Measurements from ENCODE around the gene DTX3.
"Not testable (repeated sequence)": the region's sequence is repeated elsewhere in the genome, so short reads cannot be mapped to it uniquely, and the experiment has no call there.

The DTX3 gene

DNA sequence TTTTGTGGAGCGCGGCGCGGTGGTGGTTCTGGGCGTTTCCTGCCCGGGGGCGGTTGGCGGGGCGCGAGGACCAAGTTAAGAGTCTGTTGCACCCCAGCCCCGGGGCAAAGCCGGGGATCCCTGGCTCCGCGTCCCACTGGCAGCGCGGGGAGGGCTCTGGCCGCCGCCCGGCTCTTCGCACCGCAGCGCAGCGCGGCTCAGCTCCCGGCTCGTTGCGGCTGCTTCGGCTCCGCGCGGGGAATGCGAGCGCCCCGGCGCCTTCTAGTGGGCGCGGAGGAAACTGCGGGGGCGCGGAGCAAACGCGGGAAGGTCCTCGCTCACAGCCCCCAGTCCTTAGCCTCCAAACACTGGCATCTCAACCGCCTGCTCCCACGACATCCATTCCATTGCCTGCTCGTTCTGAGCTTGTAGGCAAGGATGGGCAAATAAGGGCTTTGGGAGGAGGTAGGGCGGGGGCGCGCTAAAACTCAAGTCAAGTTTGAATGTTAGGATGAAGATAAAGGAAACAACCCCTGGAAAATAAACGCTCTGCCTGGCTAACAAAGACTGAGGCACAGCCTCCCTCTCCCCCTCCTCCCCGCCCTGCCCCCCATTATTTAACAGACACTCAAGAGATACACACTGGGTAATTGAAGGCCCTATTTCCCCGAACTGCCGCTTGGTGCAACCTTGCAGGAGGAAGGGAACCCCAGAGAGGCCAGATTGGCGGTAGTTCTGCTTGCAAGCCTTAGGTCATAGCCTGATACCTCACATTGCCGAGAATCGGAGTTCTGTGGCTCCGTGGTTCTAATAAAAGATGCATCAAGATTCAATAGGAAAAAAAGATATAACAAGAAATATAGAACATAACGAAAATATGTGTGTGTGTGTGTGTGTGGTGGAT is 28.6 kb downstream of the DTX3 start, which contains the start of gene B4GALNT1:
B4GALNT1 (minus strand) TSS at position 244 of the 883 bp plus-strand sequence. CDS start 1,069 bp downstream, outside the sequence.
- peak; percentile 57 to 86 for DNase-seq

DNA sequence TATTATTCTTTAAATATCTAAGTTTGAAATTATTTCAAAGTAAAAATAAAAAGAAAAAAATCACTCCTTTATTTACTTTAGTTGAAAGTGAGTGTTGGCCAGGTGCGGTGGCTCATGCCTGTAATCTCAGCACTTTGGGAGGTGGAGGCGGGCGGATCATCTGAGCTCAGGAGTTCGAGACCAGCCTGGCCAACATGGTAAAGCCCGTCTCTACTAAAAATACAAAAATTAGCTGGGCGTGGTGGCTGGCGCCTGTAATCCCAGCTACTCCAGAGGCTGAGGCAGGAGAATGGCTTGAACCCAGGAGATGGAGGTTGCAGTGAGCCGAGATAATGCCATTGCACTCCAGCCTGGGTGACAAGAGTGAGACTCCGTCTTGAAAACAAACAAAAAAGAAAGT is 32.1 kb downstream of the DTX3 start:
- not testable (repeated sequence) for DNase-seq

DNA sequence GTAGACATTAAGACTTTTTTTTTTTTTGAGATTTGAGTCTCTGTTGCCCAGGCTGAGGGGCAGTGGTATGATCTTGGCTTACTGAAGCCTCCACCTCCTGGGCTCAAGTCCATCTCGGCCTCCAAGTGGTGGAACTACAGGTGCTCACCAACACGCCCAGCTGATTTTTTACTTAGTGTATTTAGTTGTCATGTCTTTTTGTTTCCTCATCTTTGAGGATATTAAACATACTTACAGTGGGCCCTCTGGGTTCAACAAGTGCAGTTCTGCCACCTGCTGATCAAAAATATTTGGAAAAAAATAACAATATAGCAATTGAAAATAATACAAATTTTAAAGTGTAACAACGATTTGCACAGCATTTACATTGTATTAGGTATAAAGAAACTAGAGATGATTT is 32.7 kb downstream of the DTX3 start:
- no peak for DNase-seq

DNA sequence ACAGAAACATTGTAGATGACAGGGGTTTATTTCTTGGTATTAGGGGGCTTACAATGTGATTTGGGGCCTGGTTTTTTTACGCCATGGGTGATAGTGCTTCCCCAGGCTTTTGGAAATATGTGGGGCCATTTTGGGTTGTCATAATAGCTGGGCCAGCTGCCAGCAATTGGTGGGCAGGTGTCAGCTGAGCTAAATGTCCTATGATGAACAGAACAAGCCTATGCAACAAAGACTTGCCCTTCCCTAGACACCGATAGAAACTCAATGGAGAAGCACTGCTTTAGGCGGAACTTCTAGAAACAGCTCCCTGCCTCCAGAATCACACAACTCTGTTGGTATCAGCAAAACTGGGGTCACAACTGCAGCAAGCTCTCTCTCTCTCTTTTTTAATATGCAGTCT is 33.5 kb downstream of the DTX3 start:
- no peak for DNase-seq

DNA sequence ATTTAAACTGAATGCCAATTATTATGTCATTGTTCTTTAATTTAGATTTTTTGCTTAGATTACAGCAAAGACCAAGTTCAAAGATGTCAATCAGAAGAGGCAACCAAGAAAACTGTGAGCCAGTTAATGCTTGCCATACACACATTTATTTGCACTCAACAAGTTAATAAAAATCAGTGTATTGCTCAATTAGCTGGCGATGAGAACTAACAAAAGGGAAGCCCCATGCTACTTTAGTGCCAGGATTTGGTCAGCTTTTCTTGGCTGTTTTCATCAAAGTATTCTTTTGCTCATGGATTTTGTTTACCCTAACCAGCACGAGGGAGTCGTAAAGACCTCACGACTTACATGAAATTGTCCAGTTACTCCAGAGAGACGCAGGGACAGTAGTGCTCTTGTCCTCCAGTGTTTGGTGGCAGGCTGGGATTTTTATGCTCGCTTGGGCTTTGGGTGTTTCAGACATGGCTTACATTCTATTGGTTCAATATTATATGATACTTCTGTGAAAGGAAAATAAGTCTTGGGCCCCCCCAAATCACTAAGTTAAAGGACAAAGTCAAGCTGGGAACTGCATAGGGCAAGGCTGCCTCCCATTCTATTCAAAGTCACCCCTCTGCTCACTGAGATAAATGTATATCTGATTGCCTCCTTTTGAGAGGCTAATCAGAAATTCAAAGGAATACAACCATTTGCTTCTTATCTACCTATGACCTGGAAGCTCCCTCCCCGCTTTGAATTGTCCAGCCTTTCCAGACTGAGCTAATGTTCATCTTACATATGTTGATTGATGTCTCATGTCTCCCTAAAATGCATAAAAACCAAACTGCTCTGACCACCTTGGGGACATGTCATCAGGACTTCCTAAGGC is 35.8 kb downstream of the DTX3 start:
- no peak for DNase-seq

DNA sequence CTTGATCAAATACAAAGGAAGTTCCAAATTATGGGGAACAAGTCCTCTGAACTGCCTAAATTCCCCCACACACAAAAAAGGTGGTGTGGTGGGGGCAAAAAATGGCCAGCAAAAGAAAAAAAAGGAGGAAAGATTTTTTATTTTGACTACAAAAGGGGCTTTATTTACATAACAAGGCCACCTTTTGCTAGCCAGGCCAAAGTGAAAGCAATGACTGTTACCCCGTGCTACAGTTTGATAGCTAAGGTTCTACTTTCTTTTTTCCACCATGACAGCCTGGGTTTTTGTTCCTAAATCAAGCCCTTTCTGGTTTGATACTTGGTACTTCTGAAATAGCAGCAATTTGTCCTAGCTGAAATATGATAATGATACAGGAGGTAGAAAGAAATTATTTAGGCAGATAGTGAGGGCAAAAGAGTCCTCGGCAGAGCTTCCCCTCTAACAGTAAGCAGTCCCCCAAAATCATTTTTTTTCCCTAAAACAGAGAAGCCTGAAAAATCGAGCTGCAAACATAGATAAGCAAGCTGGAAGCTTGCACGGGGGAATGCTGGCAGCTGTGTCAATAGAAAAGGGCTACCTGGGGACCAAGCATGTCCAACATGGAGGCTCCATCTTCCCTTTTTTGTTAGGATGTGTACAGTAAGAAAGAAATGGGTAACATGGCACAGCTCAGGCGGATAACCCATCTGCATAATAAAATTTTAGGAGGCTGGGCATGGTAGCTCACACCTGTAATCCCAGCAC is 37.2 kb downstream of the DTX3 start:
- DNase-seq, result no peak

DNA sequence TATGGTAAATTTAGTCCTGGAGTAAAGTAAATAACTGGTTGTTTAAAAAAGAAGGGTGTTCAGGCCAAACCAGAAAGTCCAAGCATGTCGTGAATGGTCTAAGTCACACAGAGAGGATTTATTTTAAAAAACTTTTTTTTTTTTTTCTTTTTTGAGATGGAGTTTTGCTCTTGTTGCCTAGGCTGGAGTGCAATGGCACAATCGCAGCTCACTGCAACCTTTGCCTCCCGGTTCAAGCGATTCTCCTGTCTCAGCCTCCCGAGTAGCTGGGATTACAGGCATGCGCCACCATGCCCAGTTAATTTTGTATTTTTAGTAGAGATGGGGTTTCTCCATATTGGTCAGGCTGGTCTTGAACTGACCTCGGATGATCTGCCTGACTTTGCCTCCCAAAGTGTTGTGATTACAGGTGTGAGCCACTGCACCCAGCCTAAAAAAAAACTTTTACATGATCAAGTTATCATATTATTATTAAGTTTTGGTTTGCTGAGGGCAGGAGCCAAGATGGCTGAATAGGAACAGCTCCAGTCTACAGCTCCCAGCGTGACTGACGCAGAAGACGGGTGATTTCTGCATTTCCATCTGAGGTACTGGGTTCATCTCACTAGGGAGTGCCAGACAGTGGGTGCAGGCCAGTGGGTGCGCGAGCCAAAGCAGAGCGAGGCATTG is 41.5 kb downstream of the DTX3 start:
- DNase-seq, result not testable (repeated sequence)

DNA sequence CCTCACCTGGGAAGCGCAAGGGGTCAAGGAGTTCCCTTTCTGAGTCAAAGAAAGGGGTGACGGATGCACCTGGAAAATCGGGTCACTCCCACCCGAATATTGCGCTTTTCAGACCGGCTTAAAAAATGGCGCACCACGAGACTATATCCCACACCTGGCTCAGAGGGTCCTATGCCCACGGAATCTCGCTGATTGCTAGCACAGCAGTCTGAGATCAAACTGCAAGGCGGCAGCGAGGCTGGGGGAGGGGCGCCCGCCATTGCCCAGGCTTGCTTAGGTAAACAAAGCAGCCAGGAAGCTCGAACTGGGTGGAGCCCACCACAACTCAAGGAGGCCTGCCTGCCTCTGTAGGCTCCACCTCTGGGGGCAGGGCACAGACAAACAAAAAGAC is 42.0 kb downstream of the DTX3 start:
- DNase-seq, result not testable (repeated sequence)

DNA sequence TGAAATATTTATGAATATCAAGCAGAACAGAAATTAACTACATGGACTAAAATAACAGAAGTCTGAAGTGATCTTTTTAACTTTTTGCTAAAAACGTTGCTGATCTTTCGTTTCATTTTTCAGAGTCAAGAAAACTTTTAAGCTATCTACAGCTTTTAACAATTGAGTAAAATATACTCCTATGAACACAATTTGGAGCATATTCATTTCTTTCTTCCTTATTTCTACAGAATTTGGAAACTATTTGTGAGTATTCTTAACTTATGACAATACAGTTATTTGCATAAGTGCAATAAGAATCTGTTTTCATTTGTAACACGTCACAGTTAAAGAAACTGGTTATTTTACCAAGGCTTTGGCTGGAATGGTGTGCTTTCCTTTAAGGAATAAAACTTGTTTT is 49.4 kb downstream of the DTX3 start:
- no peak for DNase-seq

DNA sequence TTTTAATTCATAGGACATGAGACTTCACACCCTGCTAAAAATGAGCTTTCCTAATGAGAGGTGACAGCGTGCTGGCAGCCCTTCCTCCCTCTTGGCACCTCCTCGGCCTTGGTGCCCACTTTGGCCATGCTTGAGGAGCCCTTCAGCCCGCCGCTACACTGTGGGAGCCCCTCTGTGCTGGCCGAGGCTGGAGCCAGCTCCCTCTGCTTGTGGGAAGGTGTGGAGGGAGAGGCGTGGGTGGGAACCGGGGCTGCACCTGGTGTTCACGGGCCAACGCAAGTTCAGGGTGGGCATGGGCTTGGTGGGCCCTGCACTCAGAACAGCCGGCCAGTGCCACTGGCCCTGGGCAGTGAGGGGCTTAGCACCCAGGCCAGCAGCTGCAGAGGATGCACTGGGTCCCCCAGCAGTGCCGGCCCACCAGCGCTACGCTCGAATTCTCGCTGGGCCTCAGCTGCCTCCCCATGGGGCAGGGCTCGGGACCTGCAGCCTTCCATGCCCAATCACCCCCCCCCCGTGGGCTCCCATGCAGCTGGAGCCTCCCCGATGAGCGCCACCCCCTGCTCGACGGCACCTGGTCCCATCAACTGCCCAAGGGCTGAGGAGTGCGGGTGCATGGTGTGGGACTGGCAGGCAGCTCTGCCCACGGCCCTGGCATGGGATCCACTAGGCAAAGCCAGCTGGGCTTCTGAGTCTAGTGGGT is 51.1 kb downstream of the DTX3 start:
- DNase-seq, result no peak

DNA sequence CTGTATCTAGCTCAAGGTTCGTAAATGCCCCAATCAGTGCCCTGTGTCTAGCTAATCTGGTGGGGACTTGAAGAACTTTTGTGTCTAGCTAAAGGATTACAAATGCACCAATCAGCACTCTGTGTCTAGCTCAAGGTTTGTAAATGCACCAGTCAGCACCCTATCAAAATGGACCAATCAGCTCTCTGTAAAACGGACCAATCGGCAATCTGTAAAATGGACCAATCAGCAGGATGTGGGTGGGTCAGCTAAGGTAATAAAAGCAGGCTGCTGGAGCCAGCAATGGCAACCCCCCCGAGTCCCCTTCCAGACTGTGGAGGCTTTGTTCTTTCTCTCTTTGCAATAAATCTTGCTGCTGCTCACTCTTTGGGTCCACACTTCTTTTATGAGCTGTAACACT is 51.8 kb downstream of the DTX3 start:
- DNase-seq, result not testable (repeated sequence)

DNA sequence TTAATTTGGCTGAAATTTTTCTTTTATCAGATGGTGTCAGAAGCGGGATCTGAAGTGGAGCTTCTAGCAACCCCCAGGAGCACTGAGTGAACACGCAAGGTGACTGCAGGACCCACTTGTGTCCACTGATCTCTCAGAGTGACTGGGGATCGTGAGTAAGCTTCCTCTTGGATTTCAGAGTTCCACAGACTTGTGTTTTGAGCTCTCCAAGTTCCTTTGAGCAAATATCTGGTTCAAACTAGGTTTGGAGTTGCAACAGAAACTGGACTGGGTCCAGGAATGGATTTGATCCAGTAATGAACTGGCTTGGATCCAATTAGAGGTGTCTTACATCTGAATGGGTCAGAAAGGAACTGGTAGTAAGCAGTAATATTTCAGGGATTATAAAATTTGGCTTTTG is 53.1 kb downstream of the DTX3 start:
- peak in 1 of 2 experiments; percentile 51 for DNase-seq

DNA sequence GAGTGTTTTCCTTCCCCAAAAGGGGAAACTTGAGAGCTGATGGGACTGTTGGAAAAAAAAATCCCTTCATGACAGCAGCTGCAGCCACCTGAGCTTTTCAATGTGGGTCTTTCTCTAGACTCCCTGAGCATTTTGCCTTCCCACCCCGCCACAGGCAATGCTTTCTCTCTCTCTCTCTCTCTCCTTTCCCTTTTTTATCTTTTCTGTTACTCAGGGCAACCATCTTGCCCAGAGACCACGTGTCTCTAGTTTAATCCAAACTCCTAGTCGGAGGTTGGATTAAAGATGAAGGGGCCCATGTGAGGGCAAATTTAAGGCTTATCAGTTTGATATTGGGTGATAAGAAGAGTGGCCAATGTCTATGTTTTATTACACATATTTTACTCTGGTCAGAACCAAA is 54.3 kb downstream of the DTX3 start:
- DNase-seq, result no peak

Data from NCI-H446 (cell line).